Measurements from ENCODE around the gene NCOA7.
A peak's percentile ranks its signal among the peaks of the same experiment; 100 is the strongest.

NCOA7 gene, protein sequence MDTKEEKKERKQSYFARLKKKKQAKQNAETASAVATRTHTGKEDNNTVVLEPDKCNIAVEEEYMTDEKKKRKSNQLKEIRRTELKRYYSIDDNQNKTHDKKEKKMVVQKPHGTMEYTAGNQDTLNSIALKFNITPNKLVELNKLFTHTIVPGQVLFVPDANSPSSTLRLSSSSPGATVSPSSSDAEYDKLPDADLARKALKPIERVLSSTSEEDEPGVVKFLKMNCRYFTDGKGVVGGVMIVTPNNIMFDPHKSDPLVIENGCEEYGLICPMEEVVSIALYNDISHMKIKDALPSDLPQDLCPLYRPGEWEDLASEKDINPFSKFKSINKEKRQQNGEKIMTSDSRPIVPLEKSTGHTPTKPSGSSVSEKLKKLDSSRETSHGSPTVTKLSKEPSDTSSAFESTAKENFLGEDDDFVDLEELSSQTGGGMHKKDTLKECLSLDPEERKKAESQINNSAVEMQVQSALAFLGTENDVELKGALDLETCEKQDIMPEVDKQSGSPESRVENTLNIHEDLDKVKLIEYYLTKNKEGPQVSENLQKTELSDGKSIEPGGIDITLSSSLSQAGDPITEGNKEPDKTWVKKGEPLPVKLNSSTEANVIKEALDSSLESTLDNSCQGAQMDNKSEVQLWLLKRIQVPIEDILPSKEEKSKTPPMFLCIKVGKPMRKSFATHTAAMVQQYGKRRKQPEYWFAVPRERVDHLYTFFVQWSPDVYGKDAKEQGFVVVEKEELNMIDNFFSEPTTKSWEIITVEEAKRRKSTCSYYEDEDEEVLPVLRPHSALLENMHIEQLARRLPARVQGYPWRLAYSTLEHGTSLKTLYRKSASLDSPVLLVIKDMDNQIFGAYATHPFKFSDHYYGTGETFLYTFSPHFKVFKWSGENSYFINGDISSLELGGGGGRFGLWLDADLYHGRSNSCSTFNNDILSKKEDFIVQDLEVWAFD

GRCh38 chr6:125790358-125791150, at the start of gene NCOA7:
NCOA7 (plus strand) TSS chr6:125790960; CDS start chr6:125815355, 24,395 bp downstream.
- peak; percentile 42 for DNase-seq

- no peak for DNase-seq
Observed at GRCh38 chr6:125741336-125741735, 49.4 kb upstream of the NCOA7 start.

DNA sequence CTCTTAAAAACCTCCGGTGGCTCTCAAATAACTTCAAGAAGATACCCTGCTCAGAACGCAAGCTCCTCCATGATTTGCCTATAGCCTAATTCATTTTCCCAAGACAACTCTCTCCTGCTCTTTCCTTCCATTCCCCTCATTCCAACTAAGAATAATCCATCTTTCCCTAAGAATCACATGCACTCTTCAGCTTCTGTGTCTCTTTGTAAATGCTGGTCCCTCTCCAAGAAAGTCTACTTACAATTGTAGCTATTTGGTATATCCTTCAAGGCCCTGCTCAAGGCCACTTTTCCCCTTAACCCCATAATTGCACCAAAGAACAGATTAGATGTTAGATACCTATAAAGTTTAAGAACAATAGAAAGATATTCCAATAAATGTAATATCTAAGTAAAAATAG, 48.7 kb upstream of the NCOA7 start:
- DNase-seq, result no peak

DNA sequence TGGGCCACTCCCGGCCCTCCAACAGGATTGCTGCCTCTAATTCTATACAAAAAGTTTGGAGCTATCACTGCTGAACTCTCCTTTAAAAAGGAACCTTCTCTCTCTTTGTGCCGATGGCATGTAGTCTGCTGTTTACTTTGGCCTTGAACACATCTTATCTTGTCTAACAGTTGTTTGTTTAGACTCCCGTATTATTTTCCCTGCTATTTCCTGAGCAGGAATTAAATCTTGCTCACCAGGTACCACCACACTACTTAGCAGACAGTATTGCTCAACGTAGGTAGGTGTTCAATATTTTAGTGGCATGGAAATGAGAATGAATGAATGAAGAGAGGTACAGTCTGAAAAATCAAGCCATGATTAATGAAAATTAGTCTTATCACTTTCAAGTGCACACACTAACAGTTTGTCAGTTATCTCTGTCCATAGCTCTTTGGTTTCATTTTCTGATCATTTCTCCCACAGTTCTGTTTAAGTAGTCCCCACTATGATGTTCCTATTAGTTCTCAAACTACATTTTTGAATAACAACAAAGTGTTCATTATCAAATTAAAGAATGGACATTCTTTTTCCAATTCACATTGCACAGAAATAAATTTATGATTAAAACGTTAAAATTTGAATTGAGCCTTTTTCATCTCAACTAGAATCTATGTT, 48.2 kb upstream of the NCOA7 start:
- DNase-seq, result no peak

GRCh38 chr6:125743604-125744003, 47.2 kb upstream of the NCOA7 start:
- DNase-seq, result no peak

DNA sequence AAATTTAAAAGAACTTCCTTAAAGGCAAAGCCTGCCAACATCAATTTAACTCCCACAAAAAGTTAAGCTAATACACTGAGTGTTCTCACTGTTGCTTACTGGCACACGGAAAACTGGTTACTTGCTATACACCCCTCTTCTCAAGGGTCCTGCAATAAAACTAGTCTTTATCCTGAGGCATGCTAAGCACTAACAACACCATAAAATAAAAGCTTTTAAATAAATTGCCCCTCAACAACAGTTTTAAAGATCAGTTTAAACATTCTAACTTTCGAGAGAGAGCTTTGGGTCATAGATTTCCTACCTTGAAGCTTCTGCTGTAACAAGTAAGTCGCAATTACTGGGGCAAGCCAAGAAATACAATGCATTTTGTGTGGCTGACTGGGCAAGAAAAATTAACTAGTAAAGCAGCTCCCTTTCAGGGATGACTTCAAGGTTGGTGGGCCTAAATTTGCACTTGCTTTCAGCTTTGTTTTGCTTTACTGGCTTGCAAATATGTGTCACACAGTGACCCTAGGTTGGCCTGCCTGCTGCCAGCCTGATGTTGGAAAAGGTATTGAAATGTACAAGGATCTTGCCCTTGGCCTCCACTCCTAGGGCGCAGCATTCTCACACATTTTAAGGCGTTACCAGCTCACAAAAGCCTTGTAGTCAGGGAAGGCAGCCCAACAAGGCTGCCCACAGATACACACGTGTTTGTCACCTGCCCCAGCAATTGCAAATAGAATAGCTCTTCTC, 45.3 kb upstream of the NCOA7 start:
- no peak for DNase-seq

DNA sequence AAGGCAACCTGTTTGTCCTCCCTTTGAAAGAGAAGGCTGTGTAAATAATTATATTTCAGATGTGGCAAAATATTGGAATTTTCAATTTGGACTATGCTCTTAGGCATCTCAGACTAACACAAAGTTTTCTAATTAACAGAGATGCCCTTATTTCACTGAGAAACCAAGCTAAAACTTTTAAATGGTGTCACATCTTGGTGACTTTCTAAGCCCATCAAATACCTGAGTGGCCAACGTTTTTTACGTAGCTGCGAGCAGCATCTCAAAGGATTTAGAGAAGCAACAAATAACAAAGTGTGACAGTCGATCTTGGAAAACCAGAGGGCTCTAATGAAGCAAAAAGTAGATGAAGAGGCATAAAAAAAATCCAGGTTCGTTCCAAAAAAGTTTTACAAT, 44.7 kb upstream of the NCOA7 start:
- no peak for DNase-seq

DNA sequence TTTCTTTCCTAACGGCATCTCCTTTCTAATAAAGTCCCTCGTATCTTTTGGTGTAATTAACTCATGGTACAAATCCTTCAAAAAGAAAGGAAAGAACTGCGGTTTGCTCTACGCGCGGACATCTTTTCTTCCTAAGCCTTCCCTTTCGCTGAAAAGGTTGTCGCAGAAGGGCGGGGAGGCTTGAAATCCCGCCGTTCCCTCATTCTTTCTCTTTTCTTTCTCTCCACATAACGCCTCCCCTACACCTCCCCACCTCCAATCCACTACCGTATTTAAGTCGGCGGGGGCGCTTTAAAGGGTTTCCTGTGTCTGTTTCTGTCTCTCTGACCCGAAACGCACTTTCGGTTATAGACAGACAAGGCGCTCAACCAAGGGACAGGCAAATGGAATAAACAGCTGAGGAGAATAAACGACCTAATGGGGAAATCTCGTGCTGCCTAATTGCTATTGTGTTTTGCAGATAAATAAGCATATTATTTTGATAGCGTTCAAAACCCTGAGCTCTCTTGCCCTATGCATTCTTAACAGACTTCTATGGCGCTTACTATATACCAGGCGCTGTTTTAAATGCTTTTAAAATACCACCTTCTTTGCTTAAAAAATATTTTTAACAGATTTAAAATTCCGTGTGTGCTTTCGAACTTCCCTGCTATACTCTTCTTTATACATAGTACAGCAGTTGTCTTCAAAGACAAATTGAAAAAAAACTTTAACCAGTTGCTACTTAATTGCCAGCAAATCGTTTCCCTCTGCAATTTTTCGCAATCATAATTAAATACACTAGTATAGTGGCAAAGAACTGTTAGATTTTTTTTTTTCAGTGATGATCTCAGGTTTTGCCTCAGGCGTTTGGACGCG, 43.8 kb upstream of the NCOA7 start:
- DNase-seq, result no peak

DNA sequence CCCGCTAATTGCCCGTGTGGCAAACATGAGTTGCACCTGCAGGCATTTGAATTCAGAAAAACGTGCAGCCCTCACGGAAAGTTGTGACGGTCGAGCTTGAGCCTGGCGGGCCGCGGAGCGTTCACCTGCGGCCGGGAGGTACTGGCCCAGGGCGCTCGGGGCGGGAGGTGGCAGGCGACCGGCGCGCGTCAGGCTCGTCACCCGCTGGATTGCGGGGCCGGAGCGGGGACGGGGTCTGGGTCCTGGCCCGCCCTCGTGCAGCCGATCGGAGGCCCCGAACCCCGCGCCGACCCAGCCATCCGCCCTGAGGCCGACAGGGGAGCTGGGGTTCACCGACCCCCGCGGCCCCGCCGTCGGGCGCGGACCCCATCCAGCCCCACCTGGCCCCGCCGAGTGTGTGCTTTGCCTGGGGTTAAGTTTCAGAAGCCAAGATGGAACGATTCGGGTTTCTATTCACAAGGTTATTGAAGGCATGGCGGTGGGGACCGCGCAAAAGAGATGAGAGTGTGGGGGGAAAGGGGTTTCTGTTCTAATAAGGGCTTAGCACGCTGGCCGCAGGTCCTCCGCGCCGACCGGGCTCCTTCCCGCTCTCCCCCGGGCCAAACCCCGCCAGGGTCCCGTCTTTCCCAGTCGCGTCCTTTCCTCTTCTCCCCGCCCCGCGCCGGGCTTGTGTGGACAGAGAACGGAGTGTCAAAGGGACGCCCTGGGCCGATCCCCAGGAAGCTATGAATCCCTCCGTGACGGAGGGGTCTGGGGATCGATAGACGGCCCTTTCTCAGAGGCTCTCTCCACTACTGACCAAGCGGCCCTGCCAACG, 43.0 kb upstream of the NCOA7 start:
- no peak for DNase-seq

DNA sequence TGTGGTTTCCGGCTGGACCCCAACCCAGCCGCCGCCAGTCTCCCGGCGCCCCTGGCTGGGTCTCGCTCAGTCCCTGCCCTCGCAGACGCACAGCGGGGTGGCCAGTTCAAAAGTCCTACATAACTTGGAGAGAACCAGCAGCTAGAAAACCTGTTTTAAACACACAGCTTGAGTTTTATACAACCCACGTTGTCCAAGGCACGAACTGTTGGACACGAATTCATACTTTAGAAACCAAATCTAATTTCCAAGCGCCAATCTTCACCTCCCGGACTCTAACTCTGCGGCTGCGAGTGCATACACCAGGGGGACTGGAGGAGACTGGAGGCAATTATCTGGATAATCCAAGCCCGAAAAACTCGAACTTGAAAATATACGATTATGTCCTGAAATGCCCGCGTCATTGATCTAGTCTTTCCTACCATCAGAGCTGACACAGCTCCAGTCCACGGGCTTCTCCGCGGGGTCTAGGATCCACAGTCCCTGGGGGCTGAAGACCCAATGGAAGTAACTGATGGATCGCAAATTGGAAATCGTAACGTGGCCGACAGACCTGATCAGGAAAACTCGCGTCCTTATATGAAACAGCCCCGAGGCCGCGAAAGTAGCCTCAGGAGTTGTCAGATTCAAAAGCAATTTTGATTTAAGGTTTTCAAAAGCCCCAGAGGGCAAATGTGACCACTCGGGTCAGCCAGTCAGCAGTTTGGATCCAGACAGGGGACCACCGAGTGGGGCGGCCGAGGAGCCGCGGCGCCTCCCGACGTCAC, 42.2 kb upstream of the NCOA7 start:
- DNase-seq, result peak; percentile 8

DNA sequence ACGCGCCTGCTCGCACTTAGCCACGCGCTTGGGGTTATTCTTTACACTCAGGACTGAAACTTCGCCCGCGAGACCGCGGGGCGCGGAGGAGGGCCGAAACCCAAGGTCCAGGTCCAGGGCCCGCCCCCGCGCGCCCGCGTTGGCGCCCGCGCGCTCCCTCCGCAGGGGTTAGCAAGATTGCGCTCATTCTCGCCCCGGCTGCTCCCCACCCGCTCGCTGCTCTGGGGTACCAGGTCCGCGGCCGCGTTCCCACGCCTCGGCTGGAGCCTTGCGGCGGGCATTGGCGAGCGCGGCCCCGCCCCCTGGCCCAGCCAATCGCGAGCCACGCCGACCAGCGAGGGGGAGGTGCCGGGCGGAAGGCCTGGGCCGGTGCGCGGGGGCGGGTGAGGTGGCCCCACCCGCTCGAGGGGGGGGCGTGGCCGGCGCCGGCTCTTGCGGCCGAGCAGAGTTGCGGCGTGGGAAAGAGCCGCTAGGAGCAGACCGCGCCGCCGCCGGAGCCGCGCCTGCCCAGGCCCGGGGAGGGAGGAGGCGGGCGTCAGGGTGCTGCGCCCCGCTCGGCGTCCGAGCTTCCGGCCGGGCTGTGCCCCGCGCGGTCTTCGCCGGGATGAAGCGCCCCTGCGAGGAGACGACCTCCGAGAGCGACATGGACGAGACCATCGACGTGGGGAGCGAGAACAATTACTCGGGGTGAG, 41.4 kb upstream of the NCOA7 start, which contains the start of gene HEY2:
HEY2 (plus strand) TSS at position 460 of the 692 bp plus-strand sequence; CDS start at position 605, 145 bp downstream.
- peak; percentile 71 for DNase-seq

DNA sequence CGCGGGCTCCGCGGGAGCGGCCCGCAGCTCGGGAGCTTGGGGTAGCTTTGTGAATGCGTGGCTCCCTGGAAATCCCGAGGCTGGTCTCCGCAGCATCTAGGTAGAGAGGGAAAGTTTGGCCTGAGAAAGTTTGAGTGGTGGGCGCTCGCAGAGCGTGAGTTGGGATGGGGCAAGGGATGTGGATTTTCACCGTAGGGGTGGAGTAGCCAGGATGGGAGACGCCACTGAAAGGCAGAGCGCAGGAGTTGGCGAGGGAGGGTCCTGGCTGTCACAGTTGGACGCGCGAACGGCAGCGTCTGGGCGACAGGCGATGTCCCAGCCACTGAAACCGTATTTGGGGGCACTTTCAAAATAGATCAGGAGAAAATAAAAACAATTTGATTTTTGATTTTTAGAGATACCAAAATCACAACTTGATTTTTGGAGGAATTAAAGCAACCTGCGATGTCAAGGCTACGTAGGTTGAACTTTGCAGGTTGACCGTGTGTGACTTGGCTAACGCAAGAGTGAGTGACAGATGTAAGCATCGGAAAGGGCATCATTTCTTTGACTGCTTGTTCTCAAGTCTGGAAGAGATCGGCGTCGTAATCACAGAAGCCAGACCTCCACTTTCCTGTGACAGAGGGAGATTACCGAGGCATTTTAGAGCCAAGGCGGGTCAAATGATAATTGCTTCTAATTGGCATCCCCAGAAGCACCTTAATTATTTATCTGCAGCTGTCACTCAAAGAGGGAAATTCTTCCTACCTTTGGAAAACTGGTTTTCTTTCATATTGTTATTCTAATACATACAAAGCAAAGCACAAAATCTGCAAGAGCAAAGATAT, 40.7 kb upstream of the NCOA7 start:
- DNase-seq, result no peak

DNA sequence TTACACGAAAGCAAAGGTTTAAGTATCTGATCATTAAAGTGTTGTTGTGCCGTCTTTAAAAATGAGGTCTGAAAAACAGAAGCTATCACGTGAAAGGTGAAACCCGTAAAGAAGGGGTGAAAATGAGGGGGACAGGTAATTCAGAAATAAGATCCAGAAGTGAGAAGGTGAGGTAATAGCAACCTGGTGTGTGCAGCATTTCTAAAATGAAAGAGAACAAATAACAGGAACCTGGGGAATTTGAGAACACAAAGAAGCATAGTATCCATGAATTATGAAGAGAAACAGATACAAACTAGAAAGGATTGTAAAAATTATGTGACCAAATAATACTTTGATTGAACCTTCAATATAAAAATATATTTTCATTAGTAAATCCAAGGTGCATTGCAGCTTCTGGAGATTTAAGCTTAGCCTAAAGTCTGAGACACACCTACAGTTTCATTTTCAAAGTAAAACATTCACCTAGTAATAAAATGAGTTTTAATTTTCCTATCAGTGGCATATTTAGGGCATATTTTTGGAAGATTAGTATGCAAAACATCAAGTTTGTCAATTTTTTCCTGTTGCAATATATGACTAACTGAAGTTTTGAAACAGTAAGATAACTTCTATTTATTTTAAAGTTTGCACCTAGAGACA, 39.9 kb upstream of the NCOA7 start:
- no peak for DNase-seq

DNA sequence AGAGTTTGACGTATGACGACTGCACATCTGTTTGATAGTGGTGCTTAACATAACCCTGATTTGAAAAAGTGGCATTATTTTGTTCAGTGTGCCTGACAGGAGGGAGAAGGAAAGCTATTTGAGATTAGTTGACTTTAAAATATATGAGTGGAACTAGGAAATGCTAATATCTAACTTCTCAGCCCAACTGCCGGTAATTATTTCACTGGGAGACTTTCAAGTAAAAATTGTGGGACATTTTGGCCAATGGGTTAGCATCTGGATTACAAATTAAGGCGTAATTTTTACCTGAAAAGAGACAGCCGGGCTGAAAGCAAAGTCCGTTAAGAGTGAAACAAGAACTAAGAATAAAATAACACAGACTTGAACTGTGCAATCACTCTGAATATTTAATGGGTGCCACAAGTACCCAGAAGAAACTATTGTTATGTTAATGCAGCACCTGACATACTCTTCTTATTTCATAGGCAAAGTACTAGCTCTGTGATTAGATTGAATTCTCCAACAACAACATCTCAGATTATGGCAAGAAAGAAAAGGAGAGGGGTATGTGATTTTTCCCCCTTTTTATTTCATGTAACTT, 39.3 kb upstream of the NCOA7 start:
- no peak for DNase-seq

DNA sequence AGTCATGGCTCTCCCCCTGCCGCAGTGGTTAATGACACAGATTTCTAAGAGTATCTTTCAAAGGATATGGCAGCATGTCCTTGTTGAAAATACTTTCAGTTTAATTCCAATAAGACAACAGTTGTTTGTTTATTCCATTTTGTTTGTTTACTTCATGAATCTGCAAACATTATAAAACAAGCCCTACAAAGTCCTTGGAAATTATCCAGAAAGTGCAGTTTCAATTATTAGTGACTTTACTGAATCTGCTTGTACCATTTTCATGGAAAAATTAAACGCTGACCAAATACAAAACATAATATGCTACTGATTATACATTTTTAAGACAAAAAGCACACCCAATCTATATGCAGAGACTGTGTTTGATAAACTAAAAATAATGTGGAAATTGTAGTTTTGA, 38.0 kb upstream of the NCOA7 start:
- no peak for DNase-seq

DNA sequence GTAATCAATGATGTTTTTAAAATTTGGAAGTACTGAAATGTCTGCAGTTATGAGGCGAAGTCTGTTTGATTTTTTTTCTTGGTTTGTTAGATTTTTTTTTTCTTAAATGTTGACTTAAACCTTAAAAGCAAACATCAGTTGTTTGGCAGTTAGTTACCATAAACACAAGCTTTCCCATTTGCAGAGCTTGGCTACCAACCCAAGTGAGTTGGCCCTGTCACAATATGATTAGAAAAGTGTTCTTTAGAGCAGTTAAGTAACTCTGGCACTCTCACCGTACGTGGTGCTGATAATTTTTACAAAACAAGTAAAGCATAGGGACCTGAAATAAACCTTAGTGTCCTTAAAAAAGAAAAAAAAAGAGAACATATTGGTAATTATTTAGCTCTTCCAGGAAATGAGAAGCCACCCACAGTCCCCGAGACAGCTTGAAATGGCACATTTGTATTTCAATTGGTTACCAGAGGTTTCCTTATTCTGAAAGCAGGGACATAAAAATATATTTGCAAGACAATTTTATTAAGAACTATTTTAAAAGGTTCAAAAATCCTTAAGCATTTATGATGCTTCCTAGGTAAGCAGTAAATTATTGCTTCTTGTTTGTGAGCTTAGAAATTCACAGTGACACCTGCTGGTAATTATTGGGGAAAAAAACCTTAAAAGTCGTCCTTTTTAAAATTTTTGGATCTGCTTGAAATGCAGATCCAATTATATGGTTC, 37.4 kb upstream of the NCOA7 start:
- DNase-seq, result no peak
